ENCODE data around the gene INPP4A. TPM values are rescaled to one million over a fixed set of nuclear protein-coding genes. Genes with fewer than 3 reads are reported as not detected.
"Not testable (repeated sequence)": the region's sequence is repeated elsewhere in the genome, so short reads cannot be mapped to it uniquely, and the experiment has no call there.

The INPP4A gene
- total RNA-seq, 4 donors from 2014 or later: 13.6 to 25.2 (median 17.2) TPM

GRCh38 chr2:98585386-98585785, 140.7 kb downstream of the INPP4A start:
- no peak for DNase-seq (ENCODE audit: low spot score in 2 of 2)
- no peak overlapping the region for H3K4me3 ChIP-seq
- WGBS: 93% methylated on average over 10 of the region's 10 CpGs

GRCh38 chr2:98586551-98587140, 142.0 kb downstream of the INPP4A start:
- H3K4me1 ChIP-seq: no peaks in the 10 kb centered on the region
- H3K4me3 ChIP-seq: no peak overlapping the region
- no peak for TF ChIP-seq POLR2AphosphoS5 (IDR thresholded peaks at IDR 0.05)
- TF ChIP-seq EP300 (IDR thresholded peaks at IDR 0.05): no peak
- TF ChIP-seq POLR2A (IDR thresholded peaks at IDR 0.05): no peak
- TF ChIP-seq CTCF (IDR thresholded peaks at IDR 0.05): no peak
- peaks cover 53% of the 10 kb centered on the region for H3K36me3 ChIP-seq
- H3K27me3 ChIP-seq: no peaks in the 10 kb centered on the region
- H3K27ac ChIP-seq: no peak overlapping the region
- 87% methylated on average over 6 of the region's 6 CpGs for WGBS
- H3K9me3 ChIP-seq: no peaks in the 10 kb centered on the region
- DNase-seq (ENCODE audit: low spot score in 2 of 2): no peak

More at GRCh38 chr2:98585386-98585785, 140.7 kb downstream of the INPP4A start:
- Histone ChIP-seq H3K36me3 (peaks cover 46% of the 10 kb centered on the region), H3K27me3 (no peaks in the 10 kb centered on the region), H3K27ac (no peak overlapping the region), H3K9me3 (no peaks in the 10 kb centered on the region), H3K4me1 (no peaks in the 10 kb centered on the region)
- TF ChIP-seq POLR2AphosphoS5 (IDR thresholded peaks at IDR 0.05) (no peak), CTCF (IDR thresholded peaks at IDR 0.05) (no peak), POLR2A (IDR thresholded peaks at IDR 0.05) (no peak), EP300 (IDR thresholded peaks at IDR 0.05) (no peak)

GRCh38 chr2:98588880-98589431, 144.3 kb downstream of the INPP4A start:
- peaks cover 36% of the 10 kb centered on the region for H3K36me3 ChIP-seq
- DNase-seq (ENCODE audit: low spot score in 2 of 2): no peak
- TF ChIP-seq EP300 (IDR thresholded peaks at IDR 0.05) (no peak), POLR2A (IDR thresholded peaks at IDR 0.05) (no peak), POLR2AphosphoS5 (IDR thresholded peaks at IDR 0.05) (no peak), CTCF (IDR thresholded peaks at IDR 0.05) (no peak)
- no peaks in the 10 kb centered on the region for H3K27me3 ChIP-seq
- no peak overlapping the region for H3K27ac ChIP-seq
- 75% methylated on average over 4 of the region's 4 CpGs for WGBS
- H3K9me3 ChIP-seq: no peaks in the 10 kb centered on the region
- H3K4me1 ChIP-seq: no peaks in the 10 kb centered on the region
- no peak overlapping the region for H3K4me3 ChIP-seq

- no peaks in the 10 kb centered on the region for H3K27me3 ChIP-seq
- DNase-seq (ENCODE audit: low spot score in 2 of 2): no peak
- no peak overlapping the region for H3K4me3 ChIP-seq
- no peak for TF ChIP-seq POLR2A (IDR thresholded peaks at IDR 0.05)
- no peak for TF ChIP-seq POLR2AphosphoS5 (IDR thresholded peaks at IDR 0.05)
- no peak for TF ChIP-seq CTCF (IDR thresholded peaks at IDR 0.05)
- no peak for TF ChIP-seq EP300 (IDR thresholded peaks at IDR 0.05)
- no peaks in the 10 kb centered on the region for H3K4me1 ChIP-seq
- peaks cover 31% of the 10 kb centered on the region for H3K36me3 ChIP-seq
- 90% methylated on average over 4 of the region's 4 CpGs for WGBS
- H3K27ac ChIP-seq: no peak overlapping the region
- no peaks in the 10 kb centered on the region for H3K9me3 ChIP-seq
These were observed 144.8 kb downstream of the INPP4A start for GRCh38 chr2:98589489-98589888.

- H3K9me3 ChIP-seq: no peaks in the 10 kb centered on the region
- no peak overlapping the region for H3K4me3 ChIP-seq
- H3K4me1 ChIP-seq: no peaks in the 10 kb centered on the region
- WGBS: 95% methylated on average over 8 of the region's 8 CpGs
- H3K27ac ChIP-seq: no peak overlapping the region
- H3K27me3 ChIP-seq: no peaks in the 10 kb centered on the region
- no peak for TF ChIP-seq EP300 (IDR thresholded peaks at IDR 0.05)
- no peak for TF ChIP-seq CTCF (IDR thresholded peaks at IDR 0.05)
- TF ChIP-seq POLR2A (IDR thresholded peaks at IDR 0.05): no peak
- TF ChIP-seq POLR2AphosphoS5 (IDR thresholded peaks at IDR 0.05): no peak
- DNase-seq (ENCODE audit: low spot score in 2 of 2): no peak
- H3K36me3 ChIP-seq: peaks cover 19% of the 10 kb centered on the region
These were observed 147.9 kb downstream of the INPP4A start for GRCh38 chr2:98592565-98592964.

- H3K9me3 ChIP-seq; DNase-seq (ENCODE audit: low spot score in 2 of 2); H3K4me1 ChIP-seq; H3K4me3 ChIP-seq; H3K27ac ChIP-seq; H3K27me3 ChIP-seq: not testable (repeated sequence)
- H3K36me3 ChIP-seq: peaks cover 35% of the 10 kb centered on the region
- 91% methylated on average over 4 of the region's 4 CpGs for WGBS
These were observed 150.0 kb downstream of the INPP4A start for GRCh38 chr2:98594665-98595064.
